Cardiac muscle cell (in vitro differentiated cells and primary cell): ENCODE results near the gene OR4C5. TPM values are rescaled to one million over a fixed set of nuclear protein-coding genes. Genes with fewer than 3 reads are reported as not detected.
"Not testable (repeated sequence)": the region's sequence is repeated elsewhere in the genome, so short reads cannot be mapped to it uniquely, and the experiment has no call there.

Source experiments
- DNase-seq, 2 donors: peaks; one replicate each; pipeline versions ENCODE4 v3.0.0 to v3.0.0-alpha.2; 2010 to 2017; ENCODE audit warnings: low read depth in 1 of 2, low spot score in 1 of 2
- H3K27ac ChIP-seq: fragments of 200-600 bp; sonication (generic); 2 replicates; pipeline ENCODE4 v1.5.1; 2016
- H3K27me3 ChIP-seq: fragments of 200-600 bp; sonication (generic); 2 replicates; pipeline ENCODE4 v1.6.0; 2016; ENCODE audit warnings: control low read depth
- H3K36me3 ChIP-seq: fragments of 200-600 bp; sonication (generic); 2 replicates; pipeline ENCODE4 v1.5.1; 2016; ENCODE audit warnings: control low read depth
- H3K4me1 ChIP-seq: fragments of 200-600 bp; sonication (generic); 2 replicates; pipeline ENCODE4 v1.8.1; 2017; ENCODE audit warnings: low read depth, mild to moderate bottlenecking, mixed run types
- H3K4me3 ChIP-seq: fragments of 200-600 bp; sonication (generic); 2 replicates; pipeline ENCODE4 v1.5.1; 2016; ENCODE audit warnings: mild to moderate bottlenecking
- H3K9me3 ChIP-seq: fragments of 200-600 bp; sonication (generic); 2 replicates; pipeline ENCODE4 v1.5.1; 2017; ENCODE audit warnings: low read depth, mild to moderate bottlenecking, control low read depth
- polyA plus RNA-seq: library from polyadenylated mRNA; unstranded; fragments of >200 nt; fragmentation: Nextera tagmentation; extraction: Ambion mirVana; gene quantifications from 2 replicates; pipeline ENCODE4 v1.2.1, GENCODE V29; 2016
- total RNA-seq: library from RNA; depleted of rRNA; stranded (reverse); fragments of >200 nt; gene quantifications from 2 replicates; pipeline ENCODE4 v1.2.3, GENCODE V29; 2016
- TF ChIP-seq, protein P1 (sequence below): IDR thresholded peaks from 2 replicates; pipeline ENCODE4 v1.5.1; 2012; ENCODE audit warnings: low read depth, mild to moderate bottlenecking, low read length

Gene OR4C5
- total and polyA plus RNA-seq, 2 experiments from 2014 or later: not detected

- H3K9me3 ChIP-seq: no peaks in the 10 kb centered on the region
- H3K4me1 ChIP-seq: no peaks in the 10 kb centered on the region
- TF ChIP-seq, protein P1, sequence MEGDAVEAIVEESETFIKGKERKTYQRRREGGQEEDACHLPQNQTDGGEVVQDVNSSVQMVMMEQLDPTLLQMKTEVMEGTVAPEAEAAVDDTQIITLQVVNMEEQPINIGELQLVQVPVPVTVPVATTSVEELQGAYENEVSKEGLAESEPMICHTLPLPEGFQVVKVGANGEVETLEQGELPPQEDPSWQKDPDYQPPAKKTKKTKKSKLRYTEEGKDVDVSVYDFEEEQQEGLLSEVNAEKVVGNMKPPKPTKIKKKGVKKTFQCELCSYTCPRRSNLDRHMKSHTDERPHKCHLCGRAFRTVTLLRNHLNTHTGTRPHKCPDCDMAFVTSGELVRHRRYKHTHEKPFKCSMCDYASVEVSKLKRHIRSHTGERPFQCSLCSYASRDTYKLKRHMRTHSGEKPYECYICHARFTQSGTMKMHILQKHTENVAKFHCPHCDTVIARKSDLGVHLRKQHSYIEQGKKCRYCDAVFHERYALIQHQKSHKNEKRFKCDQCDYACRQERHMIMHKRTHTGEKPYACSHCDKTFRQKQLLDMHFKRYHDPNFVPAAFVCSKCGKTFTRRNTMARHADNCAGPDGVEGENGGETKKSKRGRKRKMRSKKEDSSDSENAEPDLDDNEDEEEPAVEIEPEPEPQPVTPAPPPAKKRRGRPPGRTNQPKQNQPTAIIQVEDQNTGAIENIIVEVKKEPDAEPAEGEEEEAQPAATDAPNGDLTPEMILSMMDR: no peak
- H3K36me3 ChIP-seq: no peaks in the 10 kb centered on the region
- no peak for DNase-seq
- H3K4me3 ChIP-seq: no peak overlapping the region
- H3K27me3 ChIP-seq: no peaks in the 10 kb centered on the region
- H3K27ac ChIP-seq: no peak overlapping the region
These were observed 24.8 kb downstream of the OR4C5 start for GRCh38 chr11:48341466-48341865.

- H3K27ac ChIP-seq, H3K36me3 ChIP-seq, H3K9me3 ChIP-seq, H3K27me3 ChIP-seq, H3K4me3 ChIP-seq, DNase-seq, H3K4me1 ChIP-seq: not testable (repeated sequence)
These were observed 41.6 kb downstream of the OR4C5 start, which contains the start of gene OR4C3 for GRCh38 chr11:48324620-48325019. TSS of gene OR4C3 (plus strand) at chr11:48324920. CDS start at chr11:48325022, 102 bp downstream.

DNA sequence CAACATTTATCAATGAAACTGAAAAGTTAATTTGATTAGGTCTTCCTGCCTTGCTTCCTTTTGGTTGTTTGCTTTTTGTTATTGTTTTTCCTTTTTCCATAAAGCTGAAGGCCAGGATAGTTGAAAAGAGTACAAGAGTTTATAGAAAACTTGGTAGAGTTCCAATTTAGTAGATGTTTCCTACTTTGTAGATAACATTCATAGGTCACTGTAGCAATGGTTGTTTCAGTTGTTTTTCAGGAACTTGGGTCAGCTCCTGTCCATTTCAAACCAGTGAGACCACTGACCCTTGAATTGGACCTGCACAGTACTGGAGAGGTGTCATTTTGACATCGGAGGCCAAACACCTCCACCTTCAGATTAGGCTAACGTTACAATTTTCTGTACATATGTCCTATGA, 46.5 kb downstream of the OR4C5 start:
- not testable (repeated sequence) for DNase-seq, H3K27ac ChIP-seq, H3K4me1 ChIP-seq, H3K36me3 ChIP-seq, H3K9me3 ChIP-seq, H3K27me3 ChIP-seq, H3K4me3 ChIP-seq

Other genes starting within 250 kb of the OR4C5 start
- gene OR4B1, start 149.7 kb downstream of the OR4C5 start, total RNA-seq: not detected in 2 replicates
- not detected in 2 replicates for gene OR4B1, start 149.7 kb downstream of the OR4C5 start, polyA plus RNA-seq
- gene OR4X2, start 121.4 kb downstream of the OR4C5 start, total RNA-seq: not detected in 2 replicates
- not detected in 2 replicates for gene OR4X2, start 121.4 kb downstream of the OR4C5 start, polyA plus RNA-seq
- not detected in 2 replicates for gene OR4X1, start 102.6 kb downstream of the OR4C5 start, total RNA-seq
- gene OR4X1, start 102.6 kb downstream of the OR4C5 start, polyA plus RNA-seq: not detected in 2 replicates
- gene OR4S1, start 60.2 kb downstream of the OR4C5 start, total RNA-seq: not detected in 2 replicates
- gene OR4S1, start 60.2 kb downstream of the OR4C5 start, polyA plus RNA-seq: not detected in 2 replicates
- gene OR4C3, start 41.5 kb downstream of the OR4C5 start, total RNA-seq: not detected in 2 replicates
- not detected in 2 replicates for gene OR4C3, start 41.5 kb downstream of the OR4C5 start, polyA plus RNA-seq
- gene OR4A47, start 122.3 kb upstream of the OR4C5 start, total RNA-seq: not detected in 2 replicates
- not detected in 2 replicates for gene OR4A47, start 122.3 kb upstream of the OR4C5 start, polyA plus RNA-seq